Neutrophil (primary cell): Measurements from ENCODE around the gene SCAF11.
A peak's percentile ranks its signal among the peaks of the same experiment; 100 is the strongest.

Experiments
- H3K27ac ChIP-seq: fragments of 200-600 bp; sonication (generic); 2 replicates; pipeline ENCODE4 v1.5.1; 2016; ENCODE audit warnings: mild to moderate bottlenecking, moderate library complexity
- H3K27me3 ChIP-seq: fragments of 200-600 bp; sonication (generic); 2 replicates; pipeline ENCODE4 v1.6.0; 2016; ENCODE audit warnings: mild to moderate bottlenecking
- H3K36me3 ChIP-seq: fragments of 200-600 bp; sonication (generic); 2 replicates; pipeline ENCODE4 v1.5.1; 2017
- H3K4me1 ChIP-seq, 2 experiments: fragments of 200-600 bp in 1 of 2; sonication (generic) in 1 of 2; 1 replicate in 1 of 2; 2 replicates in 1 of 2; pipeline versions ENCODE4 v1.5.1 to v1.6.1; 2013 to 2016; ENCODE audit warnings: low read depth in 1 of 2, low read length in 1 of 2, mild to moderate bottlenecking in 1 of 2, moderate library complexity in 1 of 2; ENCODE audit not compliant: control insufficient read depth in 1 of 2, insufficient read depth in 1 of 2
- H3K4me3 ChIP-seq, 2 experiments: fragments of 200-600 bp in 1 of 2; sonication (generic) in 1 of 2; 1 replicate in 1 of 2; 2 replicates in 1 of 2; pipeline ENCODE4 v1.5.1; 2013 to 2016; ENCODE audit warnings: low read depth in 1 of 2, low read length in 1 of 2, mild to moderate bottlenecking in 1 of 2, moderate library complexity in 1 of 2
- H3K9me3 ChIP-seq: fragments of 200-600 bp; sonication (generic); 2 replicates; pipeline ENCODE4 v1.5.1; 2016
- TF ChIP-seq, protein P1 (sequence below): fragments of 200-600 bp; sonication (generic); IDR thresholded peaks from 2 replicates; pipeline ENCODE4 v1.5.1; 2016; ENCODE audit warnings: antibody characterized with exemption

SCAF11 gene

DNA sequence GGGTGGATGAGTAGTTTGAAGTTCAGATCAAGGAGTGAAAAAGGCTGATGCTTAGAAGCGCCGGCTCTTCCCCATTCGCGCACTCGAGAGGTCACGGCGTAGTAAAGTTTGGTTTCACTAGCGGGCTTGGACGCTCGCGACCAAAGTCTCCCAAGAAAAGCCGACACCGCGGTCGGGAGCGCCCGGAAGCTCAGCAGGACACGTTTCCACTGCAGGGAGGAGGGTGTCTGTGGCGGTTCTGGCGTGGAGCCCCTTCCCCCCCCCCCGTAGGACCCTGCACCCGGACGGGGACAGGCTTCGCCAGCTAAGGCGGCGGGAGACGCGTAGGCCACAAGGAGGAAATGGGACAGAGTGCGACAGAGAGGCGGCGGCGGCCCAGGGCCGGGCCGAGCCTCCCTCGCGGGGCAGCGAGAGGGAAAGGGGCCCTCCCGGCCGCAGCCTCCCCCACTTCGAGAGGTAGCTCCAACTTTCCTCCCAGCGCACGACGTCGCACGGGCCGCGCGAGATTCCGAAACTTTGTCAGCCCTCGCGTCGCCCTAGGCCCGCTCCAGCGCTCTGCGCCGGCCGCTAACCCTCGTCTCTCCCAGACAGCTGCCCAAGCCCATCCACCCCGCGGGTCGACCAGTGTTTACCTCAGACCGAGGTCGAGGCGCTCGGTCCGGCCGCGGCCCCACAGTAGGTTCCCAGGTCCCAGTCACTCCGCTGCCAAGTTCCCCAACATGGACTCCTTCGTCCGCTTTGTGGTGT lies 480 bp downstream of the SCAF11 start:
- Histone ChIP-seq H3K4me3 (peak overlapping the region; percentile 88 to 89), H3K27me3 (no peaks in the 10 kb centered on the region), H3K27ac (peak overlapping the region; percentile 99), H3K36me3 (no peaks in the 10 kb centered on the region), H3K4me1 (peaks cover 54 to 61% of the 10 kb centered on the region in 2 experiments), H3K9me3 (no peaks in the 10 kb centered on the region)
- TF ChIP-seq, protein P1, sequence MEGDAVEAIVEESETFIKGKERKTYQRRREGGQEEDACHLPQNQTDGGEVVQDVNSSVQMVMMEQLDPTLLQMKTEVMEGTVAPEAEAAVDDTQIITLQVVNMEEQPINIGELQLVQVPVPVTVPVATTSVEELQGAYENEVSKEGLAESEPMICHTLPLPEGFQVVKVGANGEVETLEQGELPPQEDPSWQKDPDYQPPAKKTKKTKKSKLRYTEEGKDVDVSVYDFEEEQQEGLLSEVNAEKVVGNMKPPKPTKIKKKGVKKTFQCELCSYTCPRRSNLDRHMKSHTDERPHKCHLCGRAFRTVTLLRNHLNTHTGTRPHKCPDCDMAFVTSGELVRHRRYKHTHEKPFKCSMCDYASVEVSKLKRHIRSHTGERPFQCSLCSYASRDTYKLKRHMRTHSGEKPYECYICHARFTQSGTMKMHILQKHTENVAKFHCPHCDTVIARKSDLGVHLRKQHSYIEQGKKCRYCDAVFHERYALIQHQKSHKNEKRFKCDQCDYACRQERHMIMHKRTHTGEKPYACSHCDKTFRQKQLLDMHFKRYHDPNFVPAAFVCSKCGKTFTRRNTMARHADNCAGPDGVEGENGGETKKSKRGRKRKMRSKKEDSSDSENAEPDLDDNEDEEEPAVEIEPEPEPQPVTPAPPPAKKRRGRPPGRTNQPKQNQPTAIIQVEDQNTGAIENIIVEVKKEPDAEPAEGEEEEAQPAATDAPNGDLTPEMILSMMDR: peak; percentile 39

DNA sequence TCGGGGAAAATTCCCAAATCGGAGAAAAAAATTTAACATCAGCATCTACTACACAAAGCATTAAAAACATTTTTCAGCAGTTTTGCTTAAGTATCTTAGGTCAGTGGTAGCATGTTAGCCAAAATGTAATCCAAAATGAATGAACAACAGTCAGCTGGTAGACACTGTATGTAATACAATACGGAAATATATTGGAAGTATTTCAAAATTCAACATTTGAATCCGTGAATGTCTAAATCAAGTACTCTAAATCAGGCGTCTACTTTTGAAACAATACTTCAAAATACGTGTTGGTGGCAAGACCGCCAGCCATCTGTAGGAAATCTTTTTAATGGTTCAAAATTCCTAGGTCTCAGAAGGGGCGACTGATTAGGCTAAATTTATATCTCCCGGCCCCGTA lies 1.1 kb downstream of the SCAF11 start:
- peaks cover 60 to 67% of the 10 kb centered on the region in 2 experiments for H3K4me1 ChIP-seq
- H3K27me3 ChIP-seq: no peaks in the 10 kb centered on the region
- H3K4me3 ChIP-seq: peak overlapping the region; percentile 88 to 89
- H3K9me3 ChIP-seq: no peaks in the 10 kb centered on the region
- TF ChIP-seq, protein P1: no peak
- H3K36me3 ChIP-seq: no peaks in the 10 kb centered on the region
- H3K27ac ChIP-seq: peak overlapping the region; percentile 99

DNA sequence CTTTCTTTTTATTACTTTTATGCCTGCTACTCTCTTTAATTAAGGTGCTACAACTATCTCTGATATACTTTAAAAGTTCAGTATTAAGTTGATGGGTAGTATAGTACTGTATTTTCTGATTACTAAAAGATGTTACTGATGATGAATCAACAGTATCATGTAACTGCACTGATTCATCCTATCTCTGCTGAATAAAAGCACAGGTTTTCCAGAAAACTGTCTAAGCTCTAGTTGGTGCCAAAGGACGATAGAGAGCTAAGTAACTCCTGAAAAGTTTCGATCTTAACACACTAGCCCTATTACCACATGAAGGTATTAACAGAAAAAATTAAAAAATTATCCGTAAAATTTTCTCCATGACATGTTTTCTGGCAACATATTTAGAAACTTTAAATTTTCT lies 2.1 kb downstream of the SCAF11 start:
- peaks cover 70 to 77% of the 10 kb centered on the region in 2 experiments for H3K4me1 ChIP-seq
- TF ChIP-seq, protein P1: no peak
- H3K27me3 ChIP-seq: no peaks in the 10 kb centered on the region
- peak overlapping the region in 1 of 2 experiments; percentile 89 for H3K4me3 ChIP-seq
- no peaks in the 10 kb centered on the region for H3K36me3 ChIP-seq
- H3K27ac ChIP-seq: peak overlapping the region; percentile 99
- no peaks in the 10 kb centered on the region for H3K9me3 ChIP-seq

DNA sequence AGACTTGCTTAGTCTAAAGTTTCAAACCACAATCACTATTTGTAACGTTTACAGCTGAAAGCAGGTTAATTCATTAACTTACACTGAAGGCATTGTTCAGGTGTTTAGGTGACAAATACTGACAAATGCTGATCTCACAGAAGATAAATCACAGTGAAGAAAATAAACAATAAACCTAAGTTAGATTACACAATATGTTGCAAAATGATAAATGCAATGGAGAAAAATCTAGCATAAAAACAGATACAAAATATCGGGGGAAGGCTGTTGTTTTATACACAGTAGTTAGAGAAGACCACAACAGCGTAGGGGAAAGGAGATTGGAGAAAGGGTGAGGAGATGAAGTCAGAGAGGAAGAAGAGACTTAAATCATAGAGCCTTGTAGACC lies 3.0 kb downstream of the SCAF11 start:
- Histone ChIP-seq H3K4me1 (peaks cover 79 to 86% of the 10 kb centered on the region in 2 experiments), H3K27me3 (no peaks in the 10 kb centered on the region), H3K9me3 (no peaks in the 10 kb centered on the region), H3K27ac (peak overlapping the region; percentile 99), H3K36me3 (no peaks in the 10 kb centered on the region), H3K4me3 (peak overlapping the region in 1 of 2 experiments; percentile 31)
- TF ChIP-seq, protein P1: no peak

DNA sequence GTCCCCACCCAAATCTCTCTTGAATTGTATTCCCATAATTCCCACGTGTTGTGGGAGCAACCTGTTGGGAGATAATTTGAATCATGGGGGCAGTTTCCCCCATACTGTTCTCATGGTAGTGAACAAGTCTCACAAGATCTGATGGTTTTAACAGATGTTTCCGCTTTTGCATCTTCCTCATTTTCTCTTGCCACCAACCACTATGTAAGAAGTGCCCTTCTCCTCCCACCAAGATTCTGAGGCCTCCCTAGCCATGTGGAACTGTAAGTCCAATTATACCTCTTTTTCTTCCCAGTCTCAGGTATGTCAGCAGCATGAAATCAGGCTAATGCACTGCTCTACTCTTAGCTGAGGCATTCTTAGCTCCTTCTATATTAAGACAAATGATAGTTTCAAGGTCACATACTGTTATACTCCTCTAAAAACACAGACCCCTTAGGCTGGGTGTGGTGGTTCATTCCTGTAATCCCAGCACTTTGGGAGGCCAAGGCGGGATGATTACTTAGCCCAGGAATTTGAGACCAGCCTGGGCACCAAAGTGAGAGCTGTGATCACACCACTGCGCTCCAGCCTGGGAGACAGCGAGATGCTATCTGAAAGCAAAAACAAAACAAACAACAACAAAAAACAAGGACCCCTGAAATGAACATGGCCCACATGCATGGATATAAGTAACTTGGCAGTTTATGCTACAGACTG lies 3.6 kb downstream of the SCAF11 start:
- peaks cover 82 to 88% of the 10 kb centered on the region in 2 experiments for H3K4me1 ChIP-seq
- H3K27ac ChIP-seq: peak overlapping the region; percentile 99

More for the DNA sequence above, 3.6 kb downstream of the SCAF11 start:
- no peaks in the 10 kb centered on the region for H3K36me3 ChIP-seq
- no peaks in the 10 kb centered on the region for H3K9me3 ChIP-seq
- TF ChIP-seq, protein P1: no peak
- peak overlapping the region in 1 of 2 experiments; percentile 31 for H3K4me3 ChIP-seq
- H3K27me3 ChIP-seq: no peaks in the 10 kb centered on the region
